ENCODE results near the gene LRP2.
A peak's percentile ranks its signal among the peaks of the same experiment; 100 is the strongest.

Gene LRP2

GRCh38 chr2:169119851-169120250 lies 242.5 kb downstream of the LRP2 start:
- no peak for DNase-seq (ENCODE audit: low spot score)

GRCh38 chr2:169119123-169119760 lies 243.1 kb downstream of the LRP2 start:
- no peak for DNase-seq (ENCODE audit: low spot score)

GRCh38 chr2:169118060-169118459 lies 244.3 kb downstream of the LRP2 start:
- DNase-seq (ENCODE audit: low spot score): no peak

GRCh38 chr2:169116993-169117392 lies 245.3 kb downstream of the LRP2 start:
- no peak for DNase-seq (ENCODE audit: low spot score)

- no peak for DNase-seq (ENCODE audit: low spot score)
Observed at GRCh38 chr2:169116327-169116726, 246.0 kb downstream of the LRP2 start.

GRCh38 chr2:169114056-169114455 lies 248.3 kb downstream of the LRP2 start:
- DNase-seq (ENCODE audit: low spot score): no peak

GRCh38 chr2:169112841-169113240 lies 249.5 kb downstream of the LRP2 start:
- DNase-seq (ENCODE audit: low spot score): no peak

GRCh38 chr2:169110916-169111315 lies 251.4 kb downstream of the LRP2 start:
- peak; percentile 18 for DNase-seq (ENCODE audit: low spot score)

- no peak for DNase-seq (ENCODE audit: low spot score)
Observed at GRCh38 chr2:169110419-169110818, 251.9 kb downstream of the LRP2 start.

GRCh38 chr2:169109502-169110409 lies 252.6 kb downstream of the LRP2 start:
- peak; percentile 77 for DNase-seq (ENCODE audit: low spot score)

- DNase-seq (ENCODE audit: low spot score): no peak
Observed at GRCh38 chr2:169108099-169108884, 254.0 kb downstream of the LRP2 start.

GRCh38 chr2:169107645-169108044 lies 254.7 kb downstream of the LRP2 start:
- DNase-seq (ENCODE audit: low spot score): no peak

GRCh38 chr2:169106563-169107545 lies 255.5 kb downstream of the LRP2 start:
- no peak for DNase-seq (ENCODE audit: low spot score)

GRCh38 chr2:169106134-169106533 lies 256.2 kb downstream of the LRP2 start:
- no peak for DNase-seq (ENCODE audit: low spot score)

- no peak for DNase-seq (ENCODE audit: low spot score)
Observed at GRCh38 chr2:169105476-169105875, 256.9 kb downstream of the LRP2 start.

GRCh38 chr2:169104848-169105247 lies 257.5 kb downstream of the LRP2 start:
- no peak for DNase-seq (ENCODE audit: low spot score)

GRCh38 chr2:169095621-169096105 lies 266.7 kb downstream of the LRP2 start:
- peak; percentile 83 for DNase-seq (ENCODE audit: low spot score)

- DNase-seq (ENCODE audit: low spot score): no peak
Observed at GRCh38 chr2:169094676-169095075, 267.7 kb downstream of the LRP2 start.

- DNase-seq (ENCODE audit: low spot score): no peak
Observed at GRCh38 chr2:169093535-169093934, 268.8 kb downstream of the LRP2 start.

GRCh38 chr2:169091761-169092519 lies 270.4 kb downstream of the LRP2 start:
- DNase-seq (ENCODE audit: low spot score): no peak
